RWPE2 (cell line): ENCODE results near the gene SPATA16.

ENCODE experiments used
- ATAC-seq: fragments of 200-7000 bp; cut with Tn5 transposase; 3 replicates; pipeline ENCODE4 v1.9.1; 2021; ENCODE audit warnings: low read depth
- DNase-seq: peaks from one replicate; pipeline ENCODE4 v3.0.0-alpha.2; 2020; ENCODE audit warnings: low spot score
- H3K27ac ChIP-seq: fragments of 450-650 bp; 2 replicates; pipeline ENCODE4 v1.5.1; 2017; ENCODE audit warnings: mild to moderate bottlenecking; ENCODE audit not compliant: poor library complexity, severe bottlenecking
- H3K27me3 ChIP-seq: fragments of 250-450 bp; sonication (Bioruptor Pico); 2 replicates; pipeline ENCODE4 v1.5.1; 2021; ENCODE audit warnings: mild to moderate bottlenecking, moderate library complexity; ENCODE audit not compliant: insufficient read depth, poor library complexity, severe bottlenecking
- H3K36me3 ChIP-seq: fragments of 250-450 bp; sonication (Bioruptor Pico); 2 replicates; pipeline ENCODE4 v1.5.1; 2020; ENCODE audit warnings: low read depth, mild to moderate bottlenecking, moderate library complexity
- H3K4me1 ChIP-seq: fragments of 250-450 bp; sonication (Bioruptor Pico); 2 replicates; pipeline ENCODE4 v1.5.1; 2021; ENCODE audit warnings: mild to moderate bottlenecking, moderate library complexity; ENCODE audit not compliant: insufficient read depth, poor library complexity, severe bottlenecking
- H3K4me3 ChIP-seq: fragments of 250-450 bp; sonication (Bioruptor Pico); 2 replicates; pipeline ENCODE4 v1.5.1; 2021; ENCODE audit warnings: mild to moderate bottlenecking, moderate library complexity; ENCODE audit not compliant: severe bottlenecking
- H3K9me3 ChIP-seq: fragments of 250-450 bp; sonication (Bioruptor Pico); 2 replicates; pipeline ENCODE4 v1.5.1; 2021; ENCODE audit warnings: mild to moderate bottlenecking, moderate library complexity; ENCODE audit not compliant: severe bottlenecking
- TF ChIP-seq, protein P1 (sequence below): fragments of 450-650 bp; IDR thresholded peaks from one replicate; pipeline ENCODE4 v1.5.1; 2017; ENCODE audit warnings: mild to moderate bottlenecking, moderate library complexity; ENCODE audit not compliant: poor library complexity, severe bottlenecking

The SPATA16 gene

DNA sequence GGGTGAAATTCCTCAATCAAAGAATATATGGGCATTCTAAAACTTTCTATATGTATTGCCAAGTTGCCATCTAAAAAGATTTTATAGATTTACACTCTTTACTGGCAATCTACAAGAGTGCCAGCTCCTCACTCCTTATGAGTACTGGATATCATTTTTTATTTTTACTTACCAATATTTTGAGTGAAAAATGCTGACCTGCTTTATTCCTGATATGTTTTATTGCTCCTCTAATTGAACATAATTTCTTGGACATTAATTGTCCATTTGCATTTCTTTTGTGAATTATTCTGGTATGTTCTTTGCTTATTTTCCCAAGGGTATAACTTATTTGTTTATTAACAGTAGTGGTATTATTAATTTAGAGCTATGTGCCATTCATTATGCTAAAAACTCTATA is 293.7 kb downstream of the SPATA16 start:
- ATAC-seq, result no peak
- TF ChIP-seq, protein P1, sequence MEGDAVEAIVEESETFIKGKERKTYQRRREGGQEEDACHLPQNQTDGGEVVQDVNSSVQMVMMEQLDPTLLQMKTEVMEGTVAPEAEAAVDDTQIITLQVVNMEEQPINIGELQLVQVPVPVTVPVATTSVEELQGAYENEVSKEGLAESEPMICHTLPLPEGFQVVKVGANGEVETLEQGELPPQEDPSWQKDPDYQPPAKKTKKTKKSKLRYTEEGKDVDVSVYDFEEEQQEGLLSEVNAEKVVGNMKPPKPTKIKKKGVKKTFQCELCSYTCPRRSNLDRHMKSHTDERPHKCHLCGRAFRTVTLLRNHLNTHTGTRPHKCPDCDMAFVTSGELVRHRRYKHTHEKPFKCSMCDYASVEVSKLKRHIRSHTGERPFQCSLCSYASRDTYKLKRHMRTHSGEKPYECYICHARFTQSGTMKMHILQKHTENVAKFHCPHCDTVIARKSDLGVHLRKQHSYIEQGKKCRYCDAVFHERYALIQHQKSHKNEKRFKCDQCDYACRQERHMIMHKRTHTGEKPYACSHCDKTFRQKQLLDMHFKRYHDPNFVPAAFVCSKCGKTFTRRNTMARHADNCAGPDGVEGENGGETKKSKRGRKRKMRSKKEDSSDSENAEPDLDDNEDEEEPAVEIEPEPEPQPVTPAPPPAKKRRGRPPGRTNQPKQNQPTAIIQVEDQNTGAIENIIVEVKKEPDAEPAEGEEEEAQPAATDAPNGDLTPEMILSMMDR, result no peak
- no peaks in the 10 kb centered on the region for H3K36me3 ChIP-seq
- no peak overlapping the region for H3K27ac ChIP-seq
- H3K27me3 ChIP-seq, result no peaks in the 10 kb centered on the region
- no peak for DNase-seq
- peaks cover 2% of the 10 kb centered on the region for H3K9me3 ChIP-seq
- H3K4me3 ChIP-seq, result no peak overlapping the region
- peaks cover 8% of the 10 kb centered on the region for H3K4me1 ChIP-seq

DNA sequence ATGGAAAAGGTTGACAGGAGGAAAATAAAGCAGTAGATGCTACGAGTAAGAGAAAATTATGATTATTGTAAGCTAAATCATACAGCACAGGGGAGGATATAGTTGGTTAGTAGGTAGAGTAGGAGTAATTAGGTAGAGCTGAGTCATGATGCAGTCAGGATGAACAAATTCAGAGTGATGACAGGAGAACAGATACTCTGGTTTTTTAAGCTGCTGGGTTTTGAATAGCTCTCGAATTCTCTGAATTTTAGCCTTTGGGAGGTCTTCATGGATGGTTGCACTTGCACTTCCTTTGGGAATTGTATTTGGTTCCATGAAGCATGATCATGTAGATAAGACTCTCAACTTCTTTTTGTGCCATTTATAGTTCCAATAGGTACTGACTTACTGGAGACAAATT is 294.3 kb downstream of the SPATA16 start:
- Histone ChIP-seq H3K27me3 (no peaks in the 10 kb centered on the region), H3K36me3 (no peaks in the 10 kb centered on the region), H3K4me1 (peaks cover 8% of the 10 kb centered on the region), H3K4me3 (no peak overlapping the region), H3K27ac (no peak overlapping the region), H3K9me3 (peaks cover 2% of the 10 kb centered on the region)
- ATAC-seq, result peak; percentile 66
- TF ChIP-seq, protein P1, result no peak
- no peak for DNase-seq

DNA sequence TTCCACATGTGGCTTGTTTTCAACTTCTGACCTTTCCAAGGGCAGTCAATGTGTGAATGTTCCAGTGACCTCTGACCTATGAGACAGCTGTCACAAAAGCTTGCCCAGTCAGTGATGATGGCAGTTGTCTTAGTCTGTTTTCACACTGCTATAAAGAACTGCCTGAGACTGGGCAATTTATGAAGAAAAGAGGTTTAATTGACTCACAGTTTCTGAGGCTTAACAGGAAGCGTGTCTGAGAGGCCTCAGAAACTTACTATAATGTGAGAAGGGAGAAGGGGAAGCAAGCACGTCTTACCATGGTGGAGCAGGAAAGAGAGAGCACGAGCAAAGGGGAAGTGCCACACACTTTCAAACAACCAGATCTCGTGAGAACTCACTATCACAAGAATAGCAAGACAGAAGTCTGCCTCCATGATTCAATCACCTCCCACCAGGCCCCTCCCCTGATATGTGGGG is 294.9 kb downstream of the SPATA16 start:
- Histone ChIP-seq H3K27me3 (peaks cover under 1% of the 10 kb centered on the region), H3K27ac (no peak overlapping the region), H3K36me3 (no peaks in the 10 kb centered on the region), H3K9me3 (peaks cover 2% of the 10 kb centered on the region), H3K4me1 (peaks cover 8% of the 10 kb centered on the region), H3K4me3 (no peak overlapping the region)
- DNase-seq (no peak), ATAC-seq (no peak)
- TF ChIP-seq, protein P1, result no peak

DNA sequence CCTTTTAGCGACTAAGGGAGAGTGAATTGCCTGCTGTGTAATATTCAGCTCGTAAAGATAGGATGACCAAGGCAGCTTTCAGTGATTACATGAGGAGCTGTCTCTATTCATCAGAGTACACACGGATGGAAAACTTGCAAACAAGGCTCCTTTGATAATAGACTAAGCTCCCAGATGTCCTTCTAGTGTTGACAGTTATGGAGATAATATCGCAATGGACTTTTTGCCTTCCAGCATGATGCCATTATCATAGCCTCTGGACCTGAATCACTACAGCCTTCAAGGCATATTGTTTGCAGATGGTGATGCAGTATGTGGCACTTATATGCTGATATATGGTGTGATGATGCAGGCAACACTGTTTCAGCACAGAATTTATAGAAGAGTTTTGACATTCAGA is 296.6 kb downstream of the SPATA16 start:
- H3K4me3 ChIP-seq, result no peak overlapping the region
- TF ChIP-seq, protein P1, result no peak
- no peak for ATAC-seq

DNA sequence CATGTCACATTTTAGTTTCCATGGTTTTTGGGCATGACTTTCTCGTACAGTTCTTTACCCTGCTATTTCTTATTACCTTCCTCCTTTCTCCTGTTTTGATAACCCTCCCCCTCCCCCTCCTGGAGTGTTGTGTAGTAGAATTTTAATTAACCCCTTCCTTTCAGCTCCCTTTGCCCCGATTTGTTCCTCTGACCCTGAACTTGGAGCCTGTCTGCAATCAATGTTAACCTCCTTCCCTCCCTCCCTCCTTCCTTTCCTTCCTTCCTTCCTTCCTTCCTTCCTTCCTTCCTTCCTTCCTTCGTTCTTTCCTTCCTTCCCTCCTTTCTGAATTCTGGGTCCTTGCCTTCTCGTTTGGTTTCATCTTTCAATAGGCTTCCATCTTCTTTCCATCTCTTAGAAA is 300.1 kb downstream of the SPATA16 start:
- no peak for ATAC-seq
- Histone ChIP-seq H3K9me3 (no peaks in the 10 kb centered on the region), H3K27ac (no peak overlapping the region), H3K4me3 (no peak overlapping the region), H3K27me3 (peaks cover 22% of the 10 kb centered on the region), H3K36me3 (no peaks in the 10 kb centered on the region), H3K4me1 (no peaks in the 10 kb centered on the region)
- DNase-seq, result no peak
- TF ChIP-seq, protein P1, result no peak

More for the DNA sequence above, 296.6 kb downstream of the SPATA16 start:
- no peaks in the 10 kb centered on the region for H3K9me3 ChIP-seq
- H3K36me3 ChIP-seq, result no peaks in the 10 kb centered on the region
- H3K4me1 ChIP-seq, result peaks cover 7% of the 10 kb centered on the region
- peaks cover 16% of the 10 kb centered on the region for H3K27me3 ChIP-seq
- no peak for DNase-seq
- no peak overlapping the region for H3K27ac ChIP-seq
